Smooth muscle cell of the pulmonary artery (primary cell): ENCODE data around the gene KHSRP. TPM values are rescaled to one million over a fixed set of nuclear protein-coding genes. Genes with fewer than 3 reads are reported as not detected.

Experiments used
- total RNA-seq: library from RNA; depleted of rRNA; stranded (reverse); fragments of >200 nt; gene quantifications from 2 replicates; pipeline ENCODE4 v1.2.3, GENCODE V29; 2014

The KHSRP gene, protein sequence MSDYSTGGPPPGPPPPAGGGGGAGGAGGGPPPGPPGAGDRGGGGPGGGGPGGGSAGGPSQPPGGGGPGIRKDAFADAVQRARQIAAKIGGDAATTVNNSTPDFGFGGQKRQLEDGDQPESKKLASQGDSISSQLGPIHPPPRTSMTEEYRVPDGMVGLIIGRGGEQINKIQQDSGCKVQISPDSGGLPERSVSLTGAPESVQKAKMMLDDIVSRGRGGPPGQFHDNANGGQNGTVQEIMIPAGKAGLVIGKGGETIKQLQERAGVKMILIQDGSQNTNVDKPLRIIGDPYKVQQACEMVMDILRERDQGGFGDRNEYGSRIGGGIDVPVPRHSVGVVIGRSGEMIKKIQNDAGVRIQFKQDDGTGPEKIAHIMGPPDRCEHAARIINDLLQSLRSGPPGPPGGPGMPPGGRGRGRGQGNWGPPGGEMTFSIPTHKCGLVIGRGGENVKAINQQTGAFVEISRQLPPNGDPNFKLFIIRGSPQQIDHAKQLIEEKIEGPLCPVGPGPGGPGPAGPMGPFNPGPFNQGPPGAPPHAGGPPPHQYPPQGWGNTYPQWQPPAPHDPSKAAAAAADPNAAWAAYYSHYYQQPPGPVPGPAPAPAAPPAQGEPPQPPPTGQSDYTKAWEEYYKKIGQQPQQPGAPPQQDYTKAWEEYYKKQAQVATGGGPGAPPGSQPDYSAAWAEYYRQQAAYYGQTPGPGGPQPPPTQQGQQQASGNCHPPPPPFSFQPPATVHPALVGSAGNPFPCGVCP
- total RNA-seq, result 145 and 152 TPM in 2 replicates

DNA sequence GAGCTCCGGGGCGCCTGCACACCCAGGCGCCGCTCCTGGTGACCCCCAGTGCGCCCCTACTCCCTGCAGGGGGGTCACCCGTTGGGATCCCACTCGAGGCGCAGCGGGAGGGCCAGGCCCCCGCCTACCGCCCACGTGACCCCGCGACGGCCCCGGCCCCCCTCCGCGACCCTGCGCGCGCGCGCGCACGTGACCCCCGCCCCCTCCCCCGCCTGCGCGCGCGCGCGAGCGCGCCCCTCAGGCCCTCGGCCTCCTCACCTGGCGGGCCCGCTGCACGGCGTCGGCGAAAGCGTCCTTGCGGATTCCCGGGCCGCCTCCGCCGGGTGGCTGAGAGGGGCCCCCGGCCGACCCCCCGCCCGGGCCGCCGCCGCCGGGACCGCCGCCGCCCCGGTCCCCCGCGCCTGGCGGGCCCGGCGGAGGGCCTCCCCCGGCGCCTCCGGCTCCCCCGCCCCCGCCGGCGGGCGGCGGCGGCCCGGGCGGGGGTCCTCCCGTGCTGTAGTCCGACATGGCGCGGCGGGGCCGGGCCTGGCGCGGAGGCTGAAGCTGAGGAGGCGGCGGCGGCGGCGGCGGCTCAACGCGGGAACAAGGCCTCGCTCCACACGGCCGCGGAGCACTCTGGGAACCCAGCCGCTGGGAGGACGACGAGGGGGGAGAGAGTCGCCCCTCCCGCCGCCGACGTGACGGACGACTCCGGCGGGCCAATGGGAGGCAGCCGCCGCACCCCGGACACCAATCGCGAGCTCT is at the start of gene KHSRP:
KHSRP (minus strand) TSS at position 617 of the 744 bp plus-strand sequence; CDS start at position 507, 110 bp downstream.

GRCh38 chr19:6464070-6464873 is 39.7 kb upstream of the KHSRP start, which contains the start of gene CRB3:
CRB3 (plus strand) TSS chr19:6464271; CDS start chr19:6464702, 431 bp downstream.

GRCh38 chr19:6459262-6460098 is 34.9 kb upstream of the KHSRP start, which contains the start of gene SLC25A23:
SLC25A23 (minus strand) TSS chr19:6459792; CDS start chr19:6459628, 164 bp downstream.

DNA sequence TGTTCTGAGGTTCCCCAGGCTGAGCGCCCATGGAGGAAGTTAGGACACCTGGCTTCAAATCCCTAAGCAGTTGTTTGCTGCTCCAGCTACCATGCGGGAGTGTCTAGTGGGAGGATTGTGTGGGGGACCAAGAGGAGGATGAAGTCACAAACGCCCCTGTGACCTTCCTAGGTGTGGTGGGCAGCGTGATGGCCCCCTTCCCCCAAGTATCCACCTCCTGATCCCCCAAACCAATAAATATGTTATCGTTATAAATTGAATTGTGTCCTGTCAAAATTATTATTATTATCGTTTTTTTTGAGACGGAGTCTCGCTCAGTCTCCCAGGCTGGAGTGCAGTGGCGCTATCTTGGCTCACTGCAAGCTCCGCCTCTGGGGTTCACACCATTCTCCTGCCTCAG is 9.1 kb upstream of the KHSRP start, which contains the start of gene SLC25A41:
SLC25A41 (minus strand) TSS at position 101 of the 400 bp plus-strand sequence; CDS start at position 31, 70 bp downstream.

DNA sequence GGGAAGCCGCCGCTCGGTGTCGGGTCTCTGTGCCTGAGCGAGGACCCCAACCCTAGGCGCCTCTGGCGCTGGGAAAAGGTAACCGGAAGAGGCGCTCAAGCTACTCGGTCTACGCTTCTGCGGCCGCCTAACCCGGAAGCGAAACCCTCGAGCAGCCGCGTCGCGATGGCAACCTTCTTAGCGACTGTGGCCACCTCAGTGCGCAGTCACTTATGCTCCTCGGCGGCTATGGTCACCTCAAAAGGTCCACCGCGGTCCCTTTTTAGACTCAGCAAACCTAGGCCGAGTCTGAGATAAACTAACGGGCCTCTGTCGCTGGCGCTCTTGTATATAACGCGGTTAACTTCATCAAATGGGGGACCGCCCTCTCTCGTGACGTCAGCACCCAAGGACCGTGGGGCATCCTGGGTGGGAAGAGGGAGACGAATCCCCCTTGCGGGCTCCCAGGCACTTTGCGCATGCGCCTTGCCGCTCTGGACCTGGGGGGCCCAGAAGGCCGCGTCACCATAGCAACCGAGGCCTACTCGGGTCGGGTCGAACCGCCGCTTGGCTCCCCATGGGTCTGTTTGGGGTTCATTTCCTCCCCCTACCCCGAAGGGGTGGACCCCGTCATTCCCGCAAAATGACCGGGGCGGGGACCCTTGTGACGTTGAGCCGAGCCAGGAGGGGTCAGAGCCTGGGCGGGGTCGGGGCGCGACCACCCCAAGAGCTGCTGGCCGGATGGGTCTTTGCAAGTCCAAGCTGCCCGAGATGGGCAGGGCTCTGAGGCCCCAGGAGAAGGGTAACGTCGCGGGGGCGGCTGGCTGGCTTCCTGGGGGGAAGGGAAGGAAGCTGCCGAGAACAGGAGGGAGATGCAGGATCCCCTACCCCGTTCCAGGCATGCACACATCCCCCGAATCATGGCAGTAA is 31.3 kb downstream of the KHSRP start, which contains the start of gene GTF2F1:
GTF2F1 (minus strand) TSS at position 91 of the 909 bp plus-strand sequence. CDS start 169 bp downstream, outside the sequence.

GRCh38 chr19:6375411-6376010 is 49.1 kb downstream of the KHSRP start, which contains the start of gene PSPN:
PSPN (minus strand) TSS chr19:6375933; CDS start chr19:6375849, 84 bp downstream.

DNA sequence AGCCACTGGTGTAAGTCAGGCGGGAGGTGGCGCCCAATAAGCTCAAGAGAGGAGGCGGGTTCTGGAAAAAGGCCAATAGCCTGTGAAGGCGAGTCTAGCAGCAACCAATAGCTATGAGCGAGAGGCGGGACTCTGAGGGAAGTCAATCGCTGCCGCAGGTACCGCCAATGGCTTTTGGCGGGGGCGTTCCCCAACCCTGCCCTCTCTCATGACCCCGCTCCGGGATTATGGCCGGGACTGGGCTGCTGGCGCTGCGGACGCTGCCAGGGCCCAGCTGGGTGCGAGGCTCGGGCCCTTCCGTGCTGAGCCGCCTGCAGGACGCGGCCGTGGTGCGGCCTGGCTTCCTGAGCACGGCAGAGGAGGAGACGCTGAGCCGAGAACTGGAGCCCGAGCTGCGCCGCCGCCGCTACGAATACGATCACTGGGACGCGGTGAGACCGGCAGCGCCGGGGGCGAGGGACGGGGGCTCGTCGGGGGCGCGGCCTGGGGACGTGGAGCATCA is 52.0 kb downstream of the KHSRP start, which contains the start of gene ALKBH7:
ALKBH7 (plus strand) TSS at position 201 of the 502 bp plus-strand sequence; CDS start at position 228, 27 bp downstream.

Other genes starting within 250 kb of the KHSRP start
- gene MLLT1, start 144.8 kb downstream of the KHSRP start, total RNA-seq, result 11.3 and 14.5 TPM in 2 replicates
- not detected in 2 replicates for gene ACER1, start 91.2 kb downstream of the KHSRP start, total RNA-seq
- gene CLPP, start 63.3 kb downstream of the KHSRP start, total RNA-seq, result 34.8 and 37.5 TPM in 2 replicates
- gene ALKBH7, start 52.0 kb downstream of the KHSRP start, total RNA-seq, result 20.3 and 20.9 TPM in 2 replicates
- gene PSPN, start 48.9 kb downstream of the KHSRP start, total RNA-seq, result 1.5 and 1.9 TPM in 2 replicates
- gene GTF2F1, start 31.6 kb downstream of the KHSRP start, total RNA-seq, result 37.1 and 37.7 TPM in 2 replicates
- 0.07 TPM in 1 of 2 replicates, not detected in the other for gene SLC25A41, start 9.0 kb upstream of the KHSRP start, total RNA-seq
- gene SLC25A23, start 35.0 kb upstream of the KHSRP start, total RNA-seq, result 48.2 and 56.6 TPM in 2 replicates
- gene CRB3, start 39.5 kb upstream of the KHSRP start, total RNA-seq, result 0.17 TPM in 1 of 2 replicates, not detected in the other
- gene DENND1C, start 57.0 kb upstream of the KHSRP start, total RNA-seq, result under 0.01 TPM in 1 of 2 replicates, not detected in the other
- not detected in 2 replicates for gene TUBB4A, start 77.5 kb upstream of the KHSRP start, total RNA-seq
- 0.26 and 0.99 TPM in 2 replicates for gene TNFSF9, start 106.2 kb upstream of the KHSRP start, total RNA-seq
- not detected in 2 replicates for gene CD70, start 166.3 kb upstream of the KHSRP start, total RNA-seq
- 0.13 and 0.66 TPM in 2 replicates for gene TNFSF14, start 245.3 kb upstream of the KHSRP start, total RNA-seq